Motor neuron (in vitro differentiated cells): ENCODE data around the gene BRMS1. TPM values are rescaled to one million over a fixed set of nuclear protein-coding genes. Genes with fewer than 3 reads are reported as not detected.

ENCODE experiments used
- ATAC-seq, 8 experiments: fragments of 200-7000 bp; cut with Tn5 transposase; replicated peaks in 6 of 8; 2 replicates each; pipeline ENCODE4 v1.8.0; 2021; ENCODE audit warnings: mild to moderate bottlenecking in 8 of 8, moderate library complexity in 8 of 8
- H3K27ac ChIP-seq, 2 donors: fragments of 250-450 bp; sonication (Bioruptor Pico); 2 replicates each; pipeline ENCODE4 v1.9.0; 2021; ENCODE audit warnings: antibody characterized with exemption in 2 of 2, mild to moderate bottlenecking in 2 of 2, moderate library complexity in 1 of 2
- H3K4me1 ChIP-seq, 2 donors: fragments of 250-450 bp; sonication (Bioruptor Pico); replicated peaks in 1 of 2; 2 replicates each; pipeline ENCODE4 v1.6.1; 2021; ENCODE audit warnings: antibody characterized with exemption in 2 of 2, mild to moderate bottlenecking in 2 of 2, moderate library complexity in 1 of 2
- H3K4me3 ChIP-seq, 5 donors: fragments of 250-450 bp; sonication (Bioruptor Pico); 2 replicates each; pipeline ENCODE4 v1.9.0; 2021; ENCODE audit warnings: antibody characterized with exemption in 5 of 5, mild to moderate bottlenecking in 5 of 5, moderate library complexity in 4 of 5
- WGBS, 10 experiments: fragments of 450-650 bp; shearing (Covaris generic); methylation state at CpG; one replicate each; pipeline ENCODE4 v1.0.0; 2022; 5-methylcytosine and 5-hydroxymethylcytosine counted together
- in situ Hi-C, 9 experiments: fragments of 400-800 bp; cut with MboI; loops; one replicate each; pipeline ENCODE4 v1.15.0; 2021; ENCODE audit warnings: low sequenced_read_pairs in 9 of 9, low pct_unique_long_range_greater_than_20kb in 2 of 9; ENCODE audit not compliant: unreplicated experiment in 9 of 9
- total RNA-seq, 8 experiments: library from RNA; unstranded; fragments of 300-600 nt; gene quantifications; 2 replicates each; pipeline versions ENCODE4 v1.2.3 to v1.2.4, GENCODE V29; 2022

BRMS1 gene
- total RNA-seq, 8 experiments from 2014 or later: 17.5 to 55.5 (median 34.7) TPM

DNA sequence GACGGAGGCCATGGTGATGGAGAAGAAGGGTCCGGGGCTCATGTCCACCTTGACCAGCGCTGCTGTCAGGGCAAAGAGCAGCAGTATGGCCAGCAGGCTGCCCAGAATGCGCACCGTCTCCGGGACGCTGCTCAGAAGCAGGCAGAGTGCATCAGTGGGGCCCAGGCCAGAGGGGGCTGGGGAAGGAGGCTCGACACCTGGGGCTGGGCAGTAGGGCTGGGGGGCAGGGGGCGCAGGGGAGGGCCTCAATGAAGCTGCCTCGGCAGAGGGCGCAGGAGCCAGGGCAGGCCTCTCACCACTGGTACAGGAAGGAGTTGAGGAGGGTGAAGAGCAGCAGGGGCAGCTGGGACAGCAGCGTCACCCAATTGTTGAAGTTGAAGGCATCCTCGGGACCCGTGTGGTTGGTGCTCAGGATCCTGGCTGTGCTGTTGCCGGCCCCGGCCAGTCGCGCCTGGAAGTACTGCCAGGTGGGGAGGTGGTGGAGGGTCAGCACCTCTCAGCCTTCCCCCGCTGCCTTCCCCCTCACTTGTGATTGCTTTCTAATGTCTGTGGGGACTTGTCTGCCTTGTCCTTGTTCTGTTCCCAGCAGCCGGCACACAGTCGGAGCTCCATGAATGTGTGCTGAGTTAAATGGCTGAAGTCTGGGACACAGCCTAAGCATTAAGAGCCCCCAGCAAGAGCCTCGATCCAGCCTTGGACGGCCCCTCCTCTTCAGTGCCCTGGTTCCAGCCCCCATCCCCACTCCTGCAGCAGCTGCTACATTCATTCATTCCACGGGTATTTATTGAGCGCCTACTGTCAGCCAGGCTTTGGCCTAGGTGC, 24.4 kb upstream of the BRMS1 start:
- 20 to 100% (median 50%) methylated on average over 1 to 4 of the region's 25 CpGs; no CpG with 5 or more reads in 5 of the 10 experiments for WGBS, 10 experiments
- no peak for ATAC-seq
- no peak overlapping the region for H3K4me3 ChIP-seq
- in situ Hi-C loops: no loop called here
- H3K4me1 ChIP-seq: peaks cover 7 to 8% of the 10 kb centered on the region in 2 donors
- H3K27ac ChIP-seq: no peak overlapping the region

GRCh38 chr11:66368484-66368883, 23.6 kb upstream of the BRMS1 start:
- 90 to 100% (median 97%) methylated on average over 1 to 5 of the region's 6 CpGs; no CpG with 5 or more reads in 5 of the 10 experiments for WGBS, 10 experiments
- no peak overlapping the region for H3K4me3 ChIP-seq
- peaks cover 7 to 8% of the 10 kb centered on the region in 2 donors for H3K4me1 ChIP-seq
- in situ Hi-C loops: no loop called here
- ATAC-seq: no peak
- no peak overlapping the region for H3K27ac ChIP-seq

DNA sequence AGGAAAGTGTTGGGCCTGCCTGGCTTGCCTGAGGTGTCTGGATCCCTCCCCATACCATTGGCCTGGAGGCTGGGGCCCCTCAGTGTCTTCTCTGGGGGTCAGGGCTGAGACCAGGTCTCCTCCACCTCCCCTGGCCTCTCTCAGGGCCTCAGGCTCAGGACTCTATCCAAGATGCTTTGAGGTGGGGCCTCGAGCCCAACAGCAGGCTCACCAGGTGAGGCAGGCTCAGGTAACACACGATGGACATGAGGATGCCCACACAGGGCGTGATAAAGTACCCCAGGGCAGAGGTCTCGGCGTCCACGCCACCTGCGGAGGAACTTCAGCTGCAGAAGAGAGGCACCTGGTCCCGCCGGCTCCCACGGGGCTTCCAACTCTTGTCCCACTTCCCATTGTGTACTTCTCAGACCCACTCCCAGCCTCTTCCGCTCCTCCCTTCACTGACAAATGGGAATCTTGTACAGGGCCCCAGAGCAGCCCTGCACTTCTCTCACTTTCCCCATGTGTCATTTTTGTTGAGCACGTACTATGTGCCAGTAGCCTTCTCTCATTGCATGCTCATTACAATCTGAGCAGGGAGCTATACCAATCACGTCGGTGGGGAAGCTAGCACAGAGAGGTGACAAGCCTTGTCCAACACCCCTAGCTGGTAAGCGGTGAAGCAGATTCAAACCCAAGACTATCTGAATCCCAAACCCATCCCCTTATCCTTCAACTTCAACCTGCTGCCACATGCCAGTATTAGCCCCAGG, 22.8 kb upstream of the BRMS1 start:
- in situ Hi-C loops: no loop called here
- no peak for ATAC-seq
- 67 to 100% (median 94%) methylated on average over 3 to 11 of the region's 15 CpGs; no CpG with 5 or more reads in 4 of the 10 experiments for WGBS, 10 experiments

GRCh38 chr11:66366844-66367477, 22.1 kb upstream of the BRMS1 start:
- Histone ChIP-seq H3K27ac (no peak overlapping the region), H3K4me3 (no peak overlapping the region), H3K4me1 (peaks cover 7 to 8% of the 10 kb centered on the region in 2 donors)
- no peak for ATAC-seq
- in situ Hi-C loops: no loop called here
- 79 to 100% (median 95%) methylated on average over 3 to 8 of the region's 8 CpGs; no CpG with 5 or more reads in 3 of the 10 experiments for WGBS, 10 experiments

More for the DNA sequence above, 22.8 kb upstream of the BRMS1 start:
- Histone ChIP-seq H3K4me3 (no peak overlapping the region), H3K27ac (no peak overlapping the region), H3K4me1 (peaks cover 7 to 8% of the 10 kb centered on the region in 2 donors)

GRCh38 chr11:66365711-66366619, 21.1 kb upstream of the BRMS1 start:
- Histone ChIP-seq H3K27ac (no peak overlapping the region), H3K4me3 (no peak overlapping the region), H3K4me1 (peaks cover 7 to 8% of the 10 kb centered on the region in 2 donors)
- in situ Hi-C loops: no loop called here
- no peak for ATAC-seq
- 60 to 100% (median 100%) methylated on average over 1 to 5 of the region's 14 CpGs; no CpG with 5 or more reads in 4 of the 10 experiments for WGBS, 10 experiments

DNA sequence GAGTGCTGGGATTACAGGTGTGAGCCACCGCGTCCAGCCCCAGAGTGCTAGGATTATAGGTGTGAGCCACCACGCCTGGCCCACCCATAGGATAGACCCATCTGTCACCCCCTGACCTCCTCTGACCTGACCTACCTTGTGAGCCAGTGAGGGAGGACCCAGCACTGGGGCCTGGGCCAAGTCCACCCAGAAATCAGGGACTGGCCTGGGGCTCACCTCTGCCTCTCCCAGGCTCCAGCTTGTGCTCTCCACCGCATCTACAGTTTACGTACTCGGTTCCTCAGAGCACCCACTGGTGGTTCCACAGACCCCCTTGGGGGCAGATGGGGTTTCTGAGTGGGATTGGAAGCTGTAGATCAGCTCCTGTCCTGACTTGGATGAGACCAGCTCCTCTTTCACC, 20.3 kb upstream of the BRMS1 start:
- WGBS, 10 experiments: no CpG with 5 or more reads among the region's 6 CpGs
- Histone ChIP-seq H3K4me3 (no peak overlapping the region), H3K4me1 (peaks cover 3 to 5% of the 10 kb centered on the region in 2 donors), H3K27ac (no peak overlapping the region)
- no peak for ATAC-seq
- in situ Hi-C loops: no loop called here

- Histone ChIP-seq H3K4me3 (no peak overlapping the region), H3K27ac (no peak overlapping the region), H3K4me1 (no peaks in the 10 kb centered on the region)
- 20 to 87% (median 77%) methylated on average over 1 to 3 of the region's 15 CpGs; no CpG with 5 or more reads in 7 of the 10 experiments for WGBS, 10 experiments
- in situ Hi-C loops: no loop called here
- ATAC-seq: peak in 4 of 8 experiments; percentile 11 to 65 (median 63)
Measured at GRCh38 chr11:66363805-66364535, 19.1 kb upstream of the BRMS1 start.

DNA sequence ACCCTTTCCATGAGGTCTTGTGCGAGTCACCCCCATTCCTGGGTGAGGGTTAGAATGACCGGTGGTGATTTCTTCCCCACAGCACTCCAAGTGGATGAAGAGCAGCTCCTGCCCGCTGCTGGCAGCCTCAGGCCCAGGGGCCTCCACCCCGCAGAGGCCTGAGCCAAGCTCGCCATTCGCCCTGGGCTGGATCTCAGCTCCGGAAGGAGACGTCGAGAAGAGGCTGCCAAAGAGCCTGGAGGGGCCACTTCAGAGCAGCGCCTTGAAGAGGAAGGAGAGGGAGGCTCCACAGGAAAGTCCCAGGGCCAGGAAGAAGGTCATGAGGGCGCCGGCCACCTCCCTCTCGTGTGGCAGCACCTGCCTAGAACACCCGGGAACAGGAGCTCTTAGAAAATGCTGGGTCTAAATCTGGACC, 18.3 kb upstream of the BRMS1 start:
- no peaks in the 10 kb centered on the region for H3K4me1 ChIP-seq
- H3K27ac ChIP-seq: no peak overlapping the region
- H3K4me3 ChIP-seq: no peak overlapping the region
- in situ Hi-C loops: no loop called here
- 32% methylated on average over 5 of the region's 14 CpGs; no CpG with 5 or more reads in 9 of the 10 experiments for WGBS, 10 experiments
- peak in 2 of 8 experiments; percentile 2 to 54 for ATAC-seq

GRCh38 chr11:66362481-66363147, 17.7 kb upstream of the BRMS1 start:
- peak in 1 of 8 experiments; percentile 2 for ATAC-seq
- WGBS, 10 experiments: 60 to 100% (median 88%) methylated on average over 1 to 8 of the region's 9 CpGs; no CpG with 5 or more reads in 2 of the 10 experiments
- no peak overlapping the region for H3K27ac ChIP-seq
- H3K4me1 ChIP-seq: no peaks in the 10 kb centered on the region
- in situ Hi-C loops: no loop called here
- no peak overlapping the region for H3K4me3 ChIP-seq

DNA sequence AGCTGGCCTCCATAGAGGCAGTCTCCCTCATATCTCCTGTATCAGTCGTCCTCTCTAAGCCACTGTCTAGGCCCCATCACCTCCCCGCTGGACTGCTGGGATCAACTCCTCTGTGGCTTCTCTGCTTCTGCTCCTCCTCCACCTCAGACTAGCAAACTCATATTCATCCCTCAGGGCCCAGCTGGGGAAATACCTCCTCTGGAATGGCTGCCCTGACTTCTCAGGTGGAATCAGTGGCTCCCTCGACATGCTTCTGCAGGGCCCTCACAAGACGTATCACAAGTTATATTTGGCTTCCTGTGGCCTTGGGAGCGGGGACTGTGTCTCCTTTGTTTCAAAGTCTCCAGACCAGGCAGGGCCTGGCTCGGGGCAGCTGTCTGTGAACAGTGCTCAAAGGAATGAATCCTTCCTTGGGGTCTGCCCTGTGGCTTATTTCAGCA, 16.6 kb upstream of the BRMS1 start:
- Histone ChIP-seq H3K4me1 (no peaks in the 10 kb centered on the region), H3K4me3 (no peak overlapping the region), H3K27ac (no peak overlapping the region)
- 60 to 100% (median 80%) methylated on average over 1 to 5 of the region's 6 CpGs; no CpG with 5 or more reads in 3 of the 10 experiments for WGBS, 10 experiments
- ATAC-seq: no peak
- in situ Hi-C loops: no loop called here

GRCh38 chr11:66360406-66361073, 15.6 kb upstream of the BRMS1 start:
- in situ Hi-C loops: no loop called here
- Histone ChIP-seq H3K27ac (no peak overlapping the region), H3K4me3 (no peak overlapping the region), H3K4me1 (no peaks in the 10 kb centered on the region)
- peak in 1 of 8 experiments; percentile 14 for ATAC-seq
- 83 to 100% (median 100%) methylated on average over 1 to 9 of the region's 15 CpGs; no CpG with 5 or more reads in 3 of the 10 experiments for WGBS, 10 experiments
